Measurements from ENCODE around the gene ALK.

The ALK gene

GRCh38 chr2:29706171-29706720, 215.1 kb downstream of the ALK start:
- DNase-seq, result no peak

- DNase-seq, result no peak
Measured at GRCh38 chr2:29705616-29706015, 215.8 kb downstream of the ALK start.

GRCh38 chr2:29703336-29703735, 218.1 kb downstream of the ALK start:
- no peak for DNase-seq

GRCh38 chr2:29702276-29702675, 219.1 kb downstream of the ALK start:
- no peak for DNase-seq

- no peak for DNase-seq
Measured at GRCh38 chr2:29700560-29700959, 220.8 kb downstream of the ALK start.

- no peak for DNase-seq
Measured at GRCh38 chr2:29699045-29699444, 222.3 kb downstream of the ALK start.

- DNase-seq, result no peak
Measured at GRCh38 chr2:29698216-29698615, 223.2 kb downstream of the ALK start.

GRCh38 chr2:29697715-29698114, 223.7 kb downstream of the ALK start:
- no peak for DNase-seq

GRCh38 chr2:29697181-29697580, 224.2 kb downstream of the ALK start:
- no peak for DNase-seq

- DNase-seq, result no peak
Measured at GRCh38 chr2:29694741-29695140, 226.6 kb downstream of the ALK start.

GRCh38 chr2:29691391-29691950, 229.9 kb downstream of the ALK start:
- DNase-seq, result no peak

GRCh38 chr2:29689666-29690065, 231.7 kb downstream of the ALK start:
- no peak for DNase-seq

- DNase-seq, result no peak
Measured at GRCh38 chr2:29688429-29688828, 233.0 kb downstream of the ALK start.

- no peak for DNase-seq
Measured at GRCh38 chr2:29687121-29687520, 234.3 kb downstream of the ALK start.

- no peak for DNase-seq
Measured at GRCh38 chr2:29676886-29677453, 244.4 kb downstream of the ALK start.

- no peak for DNase-seq
Measured at GRCh38 chr2:29664578-29664977, 256.8 kb downstream of the ALK start.

- no peak for DNase-seq
Measured at GRCh38 chr2:29663268-29663667, 258.1 kb downstream of the ALK start.

- DNase-seq, result no peak
Measured at GRCh38 chr2:29662861-29663260, 258.5 kb downstream of the ALK start.

GRCh38 chr2:29660201-29660600, 261.2 kb downstream of the ALK start:
- DNase-seq, result no peak

GRCh38 chr2:29659178-29659577, 262.2 kb downstream of the ALK start:
- no peak for DNase-seq

- no peak for DNase-seq
Measured at GRCh38 chr2:29657674-29658073, 263.7 kb downstream of the ALK start.

- no peak for DNase-seq
Measured at GRCh38 chr2:29655391-29656086, 265.8 kb downstream of the ALK start.

- DNase-seq, result no peak
Measured at GRCh38 chr2:29650631-29651097, 270.7 kb downstream of the ALK start.

- no peak for DNase-seq
Measured at GRCh38 chr2:29644949-29645348, 276.4 kb downstream of the ALK start.
